ENCODE results near the gene KIR2DL4.
"Not testable (repeated sequence)": the region's sequence is repeated elsewhere in the genome, so short reads cannot be mapped to it uniquely, and the experiment has no call there.

DNA sequence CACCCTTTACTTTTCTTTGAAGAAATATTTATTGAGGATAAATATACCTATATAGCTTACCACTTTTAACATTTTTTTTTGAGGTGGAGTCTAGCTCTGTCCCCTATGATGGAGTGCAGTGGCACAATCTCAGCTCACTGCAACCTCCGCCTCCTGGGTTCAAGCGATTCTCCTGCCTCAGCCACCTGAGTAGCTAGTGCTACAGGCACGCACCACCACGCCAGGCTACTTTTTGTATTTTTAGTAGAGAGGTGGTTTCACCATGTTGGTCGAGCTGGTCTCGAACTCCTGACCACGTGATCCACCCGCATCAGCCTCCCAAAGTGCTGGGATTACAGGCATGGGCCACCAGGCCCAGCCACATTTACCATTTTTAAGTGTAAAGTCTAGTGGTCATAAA, 27.6 kb upstream of the KIR2DL4 start:
- TF ChIP-seq, protein P1, sequence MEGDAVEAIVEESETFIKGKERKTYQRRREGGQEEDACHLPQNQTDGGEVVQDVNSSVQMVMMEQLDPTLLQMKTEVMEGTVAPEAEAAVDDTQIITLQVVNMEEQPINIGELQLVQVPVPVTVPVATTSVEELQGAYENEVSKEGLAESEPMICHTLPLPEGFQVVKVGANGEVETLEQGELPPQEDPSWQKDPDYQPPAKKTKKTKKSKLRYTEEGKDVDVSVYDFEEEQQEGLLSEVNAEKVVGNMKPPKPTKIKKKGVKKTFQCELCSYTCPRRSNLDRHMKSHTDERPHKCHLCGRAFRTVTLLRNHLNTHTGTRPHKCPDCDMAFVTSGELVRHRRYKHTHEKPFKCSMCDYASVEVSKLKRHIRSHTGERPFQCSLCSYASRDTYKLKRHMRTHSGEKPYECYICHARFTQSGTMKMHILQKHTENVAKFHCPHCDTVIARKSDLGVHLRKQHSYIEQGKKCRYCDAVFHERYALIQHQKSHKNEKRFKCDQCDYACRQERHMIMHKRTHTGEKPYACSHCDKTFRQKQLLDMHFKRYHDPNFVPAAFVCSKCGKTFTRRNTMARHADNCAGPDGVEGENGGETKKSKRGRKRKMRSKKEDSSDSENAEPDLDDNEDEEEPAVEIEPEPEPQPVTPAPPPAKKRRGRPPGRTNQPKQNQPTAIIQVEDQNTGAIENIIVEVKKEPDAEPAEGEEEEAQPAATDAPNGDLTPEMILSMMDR (IDR thresholded peaks at IDR 0.05): not testable (repeated sequence)
- not testable (repeated sequence) for TF ChIP-seq EZH2 (IDR thresholded peaks at IDR 0.05)
